Loucy (cell line): Measurements from ENCODE around the gene FGFR3.

Experiments
- H2AFZ ChIP-seq: fragments of 200-600 bp; sonication (generic); 2 replicates; pipeline ENCODE4 v1.6.0; 2016; ENCODE audit warnings: antibody characterized with exemption, mild to moderate bottlenecking, low read length, moderate library complexity
- H3F3A ChIP-seq: fragments of 200-600 bp; 2 replicates; pipeline ENCODE4 v1.6.0; 2016; ENCODE audit warnings: antibody characterized with exemption, low read depth, mild to moderate bottlenecking
- H3K27me3 ChIP-seq: fragments of 200-600 bp; sonication (generic); 2 replicates; pipeline ENCODE4 v1.6.1; 2014; ENCODE audit warnings: low read length, mild to moderate bottlenecking; ENCODE audit not compliant: insufficient read depth, poor library complexity, severe bottlenecking
- H3K36me3 ChIP-seq: fragments of 200-600 bp; sonication (generic); 2 replicates; pipeline ENCODE4 v1.6.1; 2016; ENCODE audit warnings: low read length; ENCODE audit not compliant: insufficient read depth
- H3K4me1 ChIP-seq: fragments of 200-600 bp; sonication (generic); 2 replicates; pipeline ENCODE4 v1.5.1; 2014; ENCODE audit warnings: low read length, mild to moderate bottlenecking; ENCODE audit not compliant: insufficient read depth, poor library complexity, severe bottlenecking
- H3K4me2 ChIP-seq: fragments of 200-600 bp; sonication (generic); 2 replicates; pipeline ENCODE4 v1.6.0; 2014; ENCODE audit warnings: antibody characterized with exemption, low read length, low read depth, mild to moderate bottlenecking; ENCODE audit not compliant: poor library complexity, severe bottlenecking
- H3K4me3 ChIP-seq: fragments of 200-600 bp; sonication (generic); 2 replicates; pipeline ENCODE4 v1.5.1; 2014; ENCODE audit warnings: low read length, mild to moderate bottlenecking, mixed read lengths; ENCODE audit not compliant: poor library complexity, severe bottlenecking
- H3K79me2 ChIP-seq: fragments of 200-600 bp; sonication (generic); 2 replicates; pipeline ENCODE4 v1.6.1; 2014; ENCODE audit warnings: low read length; ENCODE audit not compliant: insufficient read depth
- H3K9ac ChIP-seq: fragments of 200-600 bp; sonication (generic); 2 replicates; pipeline ENCODE4 v1.6.0; 2014; ENCODE audit warnings: mild to moderate bottlenecking, low read depth, low read length, moderate library complexity; ENCODE audit not compliant: poor library complexity, severe bottlenecking
- H3K9me2 ChIP-seq: fragments of 200-600 bp; sonication (generic); replicated peaks from 2 replicates; pipeline ENCODE4 v1.6.1; 2016; ENCODE audit warnings: low read depth, low read length, mixed read lengths
- H3K9me3 ChIP-seq: fragments of 200-600 bp; sonication (generic); 2 replicates; pipeline ENCODE4 v1.6.1; 2014; ENCODE audit warnings: mild to moderate bottlenecking, antibody characterized with exemption, low read length, low read depth; ENCODE audit not compliant: insufficient read depth
- H4K20me1 ChIP-seq: fragments of 200-600 bp; sonication (generic); 2 replicates; pipeline ENCODE4 v1.6.0; 2014; ENCODE audit warnings: antibody characterized with exemption, low read length, mild to moderate bottlenecking; ENCODE audit not compliant: insufficient read depth, poor library complexity, severe bottlenecking
- CTCF ChIP-seq: fragments of 200-600 bp; sonication (generic); conservative IDR thresholded peaks from 2 replicates; pipeline ENCODE4 v1.5.1; 2014; ENCODE audit warnings: mild to moderate bottlenecking, antibody characterized with exemption, low read length
- EZH2phosphoT487 ChIP-seq: fragments of 200-600 bp; IDR thresholded peaks from 2 replicates; pipeline ENCODE4 v1.6.1; 2018; ENCODE audit warnings: antibody characterized with exemption, mild to moderate bottlenecking, moderate library complexity, borderline replicate concordance

FGFR3 gene

GRCh38 chr4:1754336-1754735, 38.8 kb upstream of the FGFR3 start:
- Histone ChIP-seq H4K20me1 (no peaks in the 10 kb centered on the region), H2AFZ (no peak overlapping the region), H3K4me1 (no peaks in the 10 kb centered on the region), H3K4me2 (no peak overlapping the region), H3K79me2 (no peaks in the 10 kb centered on the region), H3K27me3 (no peaks in the 10 kb centered on the region), H3K9me2 (no peaks in the 10 kb centered on the region), H3F3A (no peaks in the 10 kb centered on the region), H3K9me3 (no peaks in the 10 kb centered on the region), H3K4me3 (no peak overlapping the region), H3K9ac (no peak overlapping the region), H3K36me3 (no peaks in the 10 kb centered on the region)
- TF ChIP-seq CTCF (no peak), EZH2phosphoT487 (no peak)

- Histone ChIP-seq H3K9me3 (no peaks in the 10 kb centered on the region), H3K4me3 (no peak overlapping the region), H3K9me2 (no peaks in the 10 kb centered on the region), H2AFZ (no peak overlapping the region), H3K4me1 (no peaks in the 10 kb centered on the region), H4K20me1 (no peaks in the 10 kb centered on the region), H3K4me2 (no peak overlapping the region), H3F3A (no peaks in the 10 kb centered on the region), H3K9ac (no peak overlapping the region), H3K36me3 (no peaks in the 10 kb centered on the region), H3K79me2 (no peaks in the 10 kb centered on the region), H3K27me3 (no peaks in the 10 kb centered on the region)
- TF ChIP-seq EZH2phosphoT487 = no peak
- TF ChIP-seq CTCF = no peak
Measured at GRCh38 chr4:1755297-1755696, 37.8 kb upstream of the FGFR3 start.

- H3F3A ChIP-seq = no peaks in the 10 kb centered on the region
- TF ChIP-seq EZH2phosphoT487 (no peak), CTCF (no peak)
- no peaks in the 10 kb centered on the region for H3K79me2 ChIP-seq
- H4K20me1 ChIP-seq = no peaks in the 10 kb centered on the region
- no peaks in the 10 kb centered on the region for H3K4me1 ChIP-seq
- no peak overlapping the region for H3K4me2 ChIP-seq
- H3K9me3 ChIP-seq = no peaks in the 10 kb centered on the region
- H3K36me3 ChIP-seq = no peaks in the 10 kb centered on the region
- no peaks in the 10 kb centered on the region for H3K9me2 ChIP-seq
- no peak overlapping the region for H2AFZ ChIP-seq
- no peak overlapping the region for H3K9ac ChIP-seq
- no peaks in the 10 kb centered on the region for H3K27me3 ChIP-seq
- no peak overlapping the region for H3K4me3 ChIP-seq
Measured at GRCh38 chr4:1756079-1756478, 37.0 kb upstream of the FGFR3 start.
